Dendritic cell treated with granulocyte-macrophage colony-stimulating factor and Interleukin-4, amounts not matched to agents 40 ng/mL and 50 ng/mL, for 4 days (primary cell): Measurements from ENCODE around the gene DHDDS.
"Not testable (repeated sequence)": the region's sequence is repeated elsewhere in the genome, so short reads cannot be mapped to it uniquely, and the experiment has no call there.

Source experiments
- H3K27ac Mint-ChIP-seq: one replicate; pipeline ENCODE4 v1.8.0; 2022; ENCODE audit warnings: mild to moderate bottlenecking, mixed read lengths
- H3K27me3 Mint-ChIP-seq: one replicate; pipeline ENCODE4 v1.8.0; 2022; ENCODE audit warnings: mild to moderate bottlenecking, mixed read lengths
- H3K36me3 Mint-ChIP-seq: one replicate; pipeline ENCODE4 v1.8.0; 2022; ENCODE audit warnings: low read depth, mixed read lengths
- H3K4me1 Mint-ChIP-seq: one replicate; pipeline ENCODE4 v1.8.0; 2022; ENCODE audit warnings: low read depth, mixed read lengths
- H3K4me3 Mint-ChIP-seq: one replicate; pipeline ENCODE4 v1.8.0; 2022; ENCODE audit warnings: mild to moderate bottlenecking, moderate library complexity, mixed read lengths
- H3K9me3 Mint-ChIP-seq: one replicate; pipeline ENCODE4 v1.8.0; 2022; ENCODE audit warnings: mixed read lengths
- intact Hi-C: fragments of 100-400 bp; cut with micrococcal nuclease; formaldehyde crosslinking; loops from one replicate; pipeline ENCODE4 v1.15.0; 2022

Gene DHDDS

GRCh38 chr1:26515836-26516235 is 83.7 kb downstream of the DHDDS start:
- H3K27ac Mint-ChIP-seq, H3K4me3 Mint-ChIP-seq, H3K36me3 Mint-ChIP-seq, H3K9me3 Mint-ChIP-seq, H3K4me1 Mint-ChIP-seq, intact Hi-C loops, H3K27me3 Mint-ChIP-seq: not testable (repeated sequence)

DNA sequence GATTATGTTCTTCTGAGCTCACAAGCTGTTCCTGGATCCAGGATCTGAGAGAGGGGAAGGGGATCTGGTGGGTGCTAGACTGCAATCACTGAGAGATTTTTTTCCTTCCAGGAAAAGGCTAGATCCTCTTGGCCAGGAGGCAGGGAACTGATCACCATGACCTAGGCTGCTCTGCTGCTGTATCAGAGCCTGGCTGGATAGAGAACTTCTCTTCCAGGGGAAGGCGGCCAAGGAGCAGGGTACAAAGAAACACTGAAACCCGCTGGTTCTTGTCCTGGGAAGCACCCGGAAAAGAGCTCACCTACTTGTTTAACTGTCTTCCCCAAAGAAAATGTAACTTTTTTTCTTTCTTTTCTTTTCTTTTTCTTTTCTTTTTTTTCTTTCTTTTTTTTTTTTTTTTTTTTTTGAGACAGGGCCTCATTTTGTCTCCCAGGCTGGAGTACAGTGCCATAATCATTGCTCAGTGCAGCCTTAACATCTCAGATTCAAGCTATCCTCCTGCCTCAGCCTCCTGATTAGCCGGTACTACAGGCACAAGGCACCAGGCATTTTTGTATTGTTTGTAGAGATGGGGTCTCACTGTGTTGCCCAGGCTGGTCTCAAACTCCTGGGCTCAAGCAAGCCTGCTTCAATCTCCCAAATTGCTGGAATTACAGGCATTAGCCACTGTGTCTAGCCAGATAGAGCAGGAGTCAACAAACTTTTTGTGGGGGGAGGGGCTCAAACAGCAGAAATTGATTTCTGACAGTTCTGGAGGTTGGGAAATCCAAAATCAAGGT is 85.1 kb downstream of the DHDDS start:
- Mint-ChIP-seq H3K36me3 (no peaks in the 10 kb centered on the region), H3K27ac (no peak overlapping the region), H3K9me3 (no peaks in the 10 kb centered on the region), H3K4me3 (no peak overlapping the region), H3K4me1 (peaks cover 10% of the 10 kb centered on the region), H3K27me3 (peaks cover 11% of the 10 kb centered on the region)
- intact Hi-C loops, result no loop called here

DNA sequence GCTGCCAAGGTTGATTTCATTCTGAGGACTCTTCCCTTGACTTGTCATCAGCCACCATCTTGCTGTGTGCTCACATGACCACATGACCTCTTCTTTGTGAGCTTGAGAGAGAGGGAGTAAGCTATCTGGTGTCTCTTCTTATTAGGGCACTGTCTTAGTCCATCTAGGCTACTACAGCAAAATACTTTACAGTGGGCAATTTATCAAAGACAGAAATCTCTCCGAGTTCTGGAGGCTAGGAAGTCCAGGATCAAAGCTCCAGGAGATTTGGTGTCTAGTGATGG is 85.6 kb downstream of the DHDDS start:
- intact Hi-C loops, result no loop called here
- Mint-ChIP-seq H3K27ac (no peak overlapping the region), H3K9me3 (no peaks in the 10 kb centered on the region), H3K4me1 (peaks cover 10% of the 10 kb centered on the region), H3K36me3 (no peaks in the 10 kb centered on the region), H3K27me3 (peaks cover 11% of the 10 kb centered on the region), H3K4me3 (no peak overlapping the region)

GRCh38 chr1:26518355-26518754 is 86.2 kb downstream of the DHDDS start:
- Mint-ChIP-seq H3K9me3 (no peaks in the 10 kb centered on the region), H3K27ac (no peak overlapping the region), H3K4me3 (no peak overlapping the region), H3K27me3 (peaks cover 14% of the 10 kb centered on the region), H3K36me3 (no peaks in the 10 kb centered on the region), H3K4me1 (peaks cover 10% of the 10 kb centered on the region)
- intact Hi-C loops, result no loop called here

- no peak overlapping the region for H3K27ac Mint-ChIP-seq
- no peaks in the 10 kb centered on the region for H3K36me3 Mint-ChIP-seq
- H3K4me3 Mint-ChIP-seq, result no peak overlapping the region
- peaks cover 33% of the 10 kb centered on the region for H3K27me3 Mint-ChIP-seq
- intact Hi-C loops, result no loop called here
- peaks cover 10% of the 10 kb centered on the region for H3K4me1 Mint-ChIP-seq
- H3K9me3 Mint-ChIP-seq, result no peaks in the 10 kb centered on the region
Measured at GRCh38 chr1:26520339-26520738, 88.2 kb downstream of the DHDDS start.
